Glutamatergic neuron (in vitro differentiated cells): ENCODE results near the gene ITPRID1. TPM values are rescaled to one million over a fixed set of nuclear protein-coding genes. Genes with fewer than 3 reads are reported as not detected.

Source experiments
- DNase-seq: peaks from one replicate; pipeline ENCODE4 v3.0.0; 2022
- H3K27ac Mint-ChIP-seq: one replicate; pipeline ENCODE4 v1.8.0; 2020; ENCODE audit warnings: mild to moderate bottlenecking, mixed read lengths, inconsistent platforms; ENCODE audit not compliant: unreplicated experiment
- H3K27me3 Mint-ChIP-seq: one replicate; pipeline ENCODE4 v1.8.0; 2020; ENCODE audit warnings: mild to moderate bottlenecking, moderate library complexity, mixed read lengths, inconsistent platforms; ENCODE audit not compliant: unreplicated experiment
- H3K36me3 Mint-ChIP-seq: one replicate; pipeline ENCODE4 v1.8.0; 2020; ENCODE audit warnings: mild to moderate bottlenecking, mixed read lengths, inconsistent platforms; ENCODE audit not compliant: unreplicated experiment
- H3K4me1 Mint-ChIP-seq: one replicate; pipeline ENCODE4 v1.8.0; 2020; ENCODE audit warnings: mild to moderate bottlenecking, low read depth, mixed read lengths, inconsistent platforms; ENCODE audit not compliant: unreplicated experiment
- H3K4me3 Mint-ChIP-seq: one replicate; pipeline ENCODE4 v1.8.0; 2020; ENCODE audit warnings: mild to moderate bottlenecking, mixed read lengths, inconsistent platforms; ENCODE audit not compliant: unreplicated experiment
- H3K9me3 Mint-ChIP-seq: one replicate; pipeline ENCODE4 v1.8.0; 2020; ENCODE audit warnings: mild to moderate bottlenecking, moderate library complexity, mixed read lengths, inconsistent platforms; ENCODE audit not compliant: unreplicated experiment
- CTCF ChIP-seq: fragments of 200-600 bp; sonication (generic); IDR thresholded peaks from one replicate; pipeline ENCODE4 v1.5.0; 2021; ENCODE audit not compliant: partially characterized antibody, unreplicated experiment
- total RNA-seq: library from RNA; stranded (reverse); fragmentation: NEBNext Ultra II Directional; extraction: Animal tissue kit (Norgen Biotek cat#: 25700); gene quantifications from one replicate; pipeline ENCODE4 v1.2.1, GENCODE V29; 2021; ENCODE audit not compliant: unreplicated experiment

Gene ITPRID1
- total RNA-seq, 1 donor from 2014 or later, result not detected

GRCh38 chr7:31564661-31565060 is 50.8 kb downstream of the ITPRID1 start:
- Mint-ChIP-seq H3K27ac (no peak overlapping the region), H3K27me3 (no peaks in the 10 kb centered on the region), H3K4me3 (no peak overlapping the region), H3K36me3 (no peaks in the 10 kb centered on the region), H3K4me1 (no peaks in the 10 kb centered on the region), H3K9me3 (peaks cover 2% of the 10 kb centered on the region)
- DNase-seq, result no peak
- no peak for TF ChIP-seq CTCF

DNA sequence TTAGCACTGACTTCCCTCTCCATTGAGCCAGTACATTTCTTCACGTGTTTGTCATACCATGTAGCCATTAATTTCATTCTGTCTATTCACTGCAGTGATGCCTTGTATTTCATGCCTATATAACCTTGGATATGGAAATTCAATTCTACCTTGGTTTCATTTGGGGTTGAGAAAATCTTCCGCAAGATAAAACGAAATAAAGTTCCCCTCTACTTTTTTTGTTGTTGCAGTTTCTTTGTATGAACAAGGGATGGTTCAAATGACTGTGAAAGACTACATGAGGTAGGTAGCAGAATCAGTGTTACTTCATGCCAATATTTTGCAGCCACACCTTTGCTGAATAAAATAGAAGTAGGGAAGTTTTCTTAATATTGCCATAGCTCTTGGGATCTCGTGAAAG is 55.6 kb downstream of the ITPRID1 start:
- DNase-seq, result no peak
- H3K4me3 Mint-ChIP-seq, result no peak overlapping the region
- TF ChIP-seq CTCF, result no peak
- no peaks in the 10 kb centered on the region for H3K9me3 Mint-ChIP-seq
- no peaks in the 10 kb centered on the region for H3K4me1 Mint-ChIP-seq
- no peaks in the 10 kb centered on the region for H3K36me3 Mint-ChIP-seq
- no peak overlapping the region for H3K27ac Mint-ChIP-seq
- H3K27me3 Mint-ChIP-seq, result no peaks in the 10 kb centered on the region

- DNase-seq, result no peak
- H3K4me3 Mint-ChIP-seq, result no peak overlapping the region
- no peaks in the 10 kb centered on the region for H3K4me1 Mint-ChIP-seq
- no peak for TF ChIP-seq CTCF
- H3K9me3 Mint-ChIP-seq, result no peaks in the 10 kb centered on the region
- no peak overlapping the region for H3K27ac Mint-ChIP-seq
- H3K27me3 Mint-ChIP-seq, result no peaks in the 10 kb centered on the region
- no peaks in the 10 kb centered on the region for H3K36me3 Mint-ChIP-seq
Measured at GRCh38 chr7:31583526-31583925, 69.6 kb downstream of the ITPRID1 start.

DNA sequence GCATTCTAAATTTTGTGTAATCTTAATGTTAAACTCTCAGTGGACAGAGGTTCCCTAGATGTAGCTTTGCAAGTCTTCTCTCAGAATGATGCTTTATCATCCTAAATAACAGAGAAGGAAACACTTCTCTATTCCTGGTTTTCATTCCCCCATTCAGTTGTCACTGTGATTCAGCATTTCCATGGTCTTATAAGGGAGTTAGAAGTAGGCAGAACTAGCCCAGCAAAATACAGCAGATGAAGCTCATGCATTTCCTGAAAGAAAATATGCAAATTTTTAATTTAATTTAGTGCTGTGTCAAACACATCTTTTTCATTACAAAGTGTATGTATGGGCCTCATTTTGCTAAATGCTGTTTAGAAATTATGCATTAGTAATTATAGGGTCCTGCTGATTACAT is 70.1 kb downstream of the ITPRID1 start:
- Mint-ChIP-seq H3K4me3 (no peak overlapping the region), H3K4me1 (no peaks in the 10 kb centered on the region), H3K27ac (no peak overlapping the region), H3K36me3 (no peaks in the 10 kb centered on the region), H3K27me3 (no peaks in the 10 kb centered on the region), H3K9me3 (no peaks in the 10 kb centered on the region)
- DNase-seq, result no peak
- TF ChIP-seq CTCF, result no peak

DNA sequence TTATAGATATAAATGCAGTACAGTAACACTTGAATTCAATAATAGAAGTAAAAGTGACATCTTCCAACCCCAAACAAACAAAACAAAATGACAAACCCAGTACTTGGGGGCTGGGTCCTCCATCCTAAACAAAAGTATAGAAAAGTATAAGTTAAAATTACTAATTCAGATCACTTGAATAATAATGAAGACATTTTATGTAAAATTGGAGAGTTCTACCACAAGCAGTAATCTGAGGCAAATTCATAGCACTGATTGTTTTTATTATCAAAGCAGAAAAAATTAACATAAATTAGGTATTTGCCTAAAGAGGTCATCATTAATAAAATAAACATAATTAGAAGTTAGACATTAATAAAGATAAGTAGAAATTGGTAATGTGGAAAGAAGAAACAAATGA is 81.5 kb downstream of the ITPRID1 start:
- H3K9me3 Mint-ChIP-seq, result peaks cover 2% of the 10 kb centered on the region
- TF ChIP-seq CTCF, result no peak
- H3K27ac Mint-ChIP-seq, result no peak overlapping the region
- DNase-seq, result no peak
- peaks cover 2% of the 10 kb centered on the region for H3K27me3 Mint-ChIP-seq
- H3K4me1 Mint-ChIP-seq, result no peaks in the 10 kb centered on the region
- H3K4me3 Mint-ChIP-seq, result no peak overlapping the region
- H3K36me3 Mint-ChIP-seq, result no peaks in the 10 kb centered on the region
